GM12891 (cell line): ENCODE measurements around the gene BAG3.

Experiments
- PAX5 ChIP-seq: IDR thresholded peaks from 2 replicates; pipeline ENCODE4 v1.6.1; 2011; ENCODE audit warnings: low read length, moderate library complexity, mild to moderate bottlenecking; ENCODE audit not compliant: insufficient read depth, severe bottlenecking
- POLR2A ChIP-seq: IDR thresholded peaks from 2 replicates; pipeline ENCODE4 v1.6.1; 2011; ENCODE audit warnings: low read depth, low read length, control low read depth
- POLR2AphosphoS5 ChIP-seq: IDR thresholded peaks from 2 replicates; pipeline ENCODE4 v1.6.1; 2011; ENCODE audit warnings: low read depth, low read length, control low read depth
- POU2F2 ChIP-seq: IDR thresholded peaks from 2 replicates; pipeline ENCODE4 v1.6.1; 2011; ENCODE audit warnings: low read depth, mild to moderate bottlenecking, control low read depth, low read length, moderate library complexity
- TAF1 ChIP-seq: IDR thresholded peaks from 2 replicates; pipeline ENCODE4 v1.6.1; 2011; ENCODE audit warnings: low read depth, low read length, control low read depth

DNA sequence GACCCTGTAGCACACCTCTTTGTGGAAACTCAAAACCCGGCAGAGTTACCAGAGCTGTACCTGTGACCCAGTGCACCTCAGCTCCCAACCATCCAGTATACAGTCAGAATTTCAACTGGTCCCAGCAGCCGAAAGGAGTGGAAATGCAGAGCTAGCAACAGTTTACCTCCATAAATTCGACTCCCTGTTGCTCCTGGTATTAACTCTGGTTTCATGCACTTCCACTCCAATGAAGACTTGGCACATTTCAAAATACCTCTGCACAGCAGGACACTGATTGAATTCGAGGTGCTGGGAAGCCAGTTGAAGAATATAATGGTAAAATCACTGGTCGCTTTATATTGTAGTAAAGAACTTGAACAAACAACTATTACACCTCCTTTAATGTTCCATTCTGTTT is 36.5 kb upstream of the BAG3 start:
- TF ChIP-seq POLR2A (no peak), POLR2AphosphoS5 (no peak), POU2F2 (no peak), TAF1 (no peak), PAX5 (no peak)
